Endothelial cell of umbilical vein (primary cell): ENCODE results near the gene DYNLT3. TPM values are rescaled to one million over a fixed set of nuclear protein-coding genes. Genes with fewer than 3 reads are reported as not detected.

ENCODE experiments used
- BruUV-seq: library from RNA; stranded (reverse); fragments of 400-500 nt; replicated peaks from 2 replicates; lab custom pipeline; 2021; lab: Mats Ljungman, UMichigan
- CTCF ChIA-PET: fragments of 300-600, 350-600 bp; sonication (Branson Sonifier 250); formaldehyde crosslinking; loops from one replicate; lab custom pipeline; 2021; ENCODE audit warnings: antibody characterized with exemption, inconsistent platforms; lab: Charles Lee
- POLR2A ChIA-PET: fragments of 300-600, 350-600 bp; sonication (Branson Sonifier 250); formaldehyde crosslinking; loops from one replicate; lab custom pipeline; 2021; ENCODE audit warnings: antibody characterized with exemption, inconsistent platforms; lab: Charles Lee
- DNase-seq: peaks from one replicate; pipeline ENCODE4 v3.0.0-alpha.2; 2011; ENCODE audit warnings: low read depth, low spot score
- FAIRE-seq: peaks from 2 replicates; lab custom pipeline; 2011; peaks lifted over from hg19 to GRCh38; lab: Jason Lieb, UNC
- H2AFZ ChIP-seq: 2 replicates; pipeline ENCODE4 v1.6.0; 2012; ENCODE audit warnings: low read depth, low read length, control low read depth, inconsistent platforms
- H3K27ac ChIP-seq: 2 replicates; pipeline ENCODE4 v1.5.1; 2011; ENCODE audit warnings: low read depth, mild to moderate bottlenecking, control low read depth, low read length, moderate library complexity; ENCODE audit not compliant: insufficient read depth
- H3K27me3 ChIP-seq, 2 experiments: 2 replicates each; pipeline versions ENCODE4 v1.6.0 to v1.6.1; 2011; ENCODE audit warnings: low read length in 2 of 2, mixed read lengths in 1 of 2; ENCODE audit not compliant: control insufficient read depth in 2 of 2, insufficient read depth in 2 of 2
- H3K36me3 ChIP-seq, 2 experiments: 2 replicates in 1 of 2; 3 replicates in 1 of 2; pipeline ENCODE4 v1.5.1; 2011; ENCODE audit warnings: low read length in 2 of 2, mild to moderate bottlenecking in 1 of 2, moderate library complexity in 1 of 2; ENCODE audit not compliant: control insufficient read depth in 2 of 2, insufficient read depth in 2 of 2; ENCODE audit errors: extremely low read depth in 1 of 2
- H3K4me1 ChIP-seq: 3 replicates; pipeline ENCODE4 v1.5.1; 2011; ENCODE audit warnings: mild to moderate bottlenecking, low read length; ENCODE audit not compliant: control insufficient read depth, insufficient read depth; ENCODE audit errors: extremely low read depth
- H3K4me2 ChIP-seq: 2 replicates; pipeline ENCODE4 v1.6.1; 2011; ENCODE audit warnings: low read length, control low read depth, mixed read lengths; ENCODE audit not compliant: insufficient read depth
- H3K4me3 ChIP-seq, 3 experiments: fragments of 200-600 bp in 1 of 3; sonication (generic), shearing (Covaris generic) in 1 of 3; replicated peaks in 1 of 3; 2 replicates each; pipeline ENCODE4 v1.5.1; 2011 to 2016; ENCODE audit warnings: control low read depth in 3 of 3, low read length in 3 of 3, mild to moderate bottlenecking in 2 of 3, inconsistent platforms in 1 of 3, low read depth in 1 of 3, moderate library complexity in 1 of 3; ENCODE audit not compliant: insufficient read depth in 1 of 3
- H3K79me2 ChIP-seq: 2 replicates; pipeline ENCODE4 v1.6.0; 2012; ENCODE audit warnings: low read length, inconsistent platforms; ENCODE audit not compliant: control insufficient read depth, insufficient read depth
- H3K9ac ChIP-seq: replicated peaks from 2 replicates; pipeline ENCODE3; 2011; ENCODE audit warnings: low read length, control low read depth; ENCODE audit not compliant: insufficient read depth; ENCODE audit errors: extremely low read depth
- H3K9me1 ChIP-seq: replicated peaks from 3 replicates; pipeline ENCODE4 v1.6.0; 2011; ENCODE audit warnings: mild to moderate bottlenecking, low read length; ENCODE audit not compliant: control insufficient read depth, insufficient read depth; ENCODE audit errors: extremely low read depth
- H3K9me3 ChIP-seq: replicated peaks from 2 replicates; pipeline ENCODE4 v1.5.1; 2012; ENCODE audit warnings: low read length, inconsistent platforms; ENCODE audit not compliant: control insufficient read depth, insufficient read depth
- H4K20me1 ChIP-seq: replicated peaks from 2 replicates; pipeline ENCODE3; 2011; ENCODE audit warnings: mild to moderate bottlenecking, low read length; ENCODE audit not compliant: control insufficient read depth, insufficient read depth; ENCODE audit errors: extremely low read depth
- CTCF ChIP-seq, 2 donors: IDR thresholded peaks; 1 replicate in 1 of 2; 2 replicates in 1 of 2; pipeline ENCODE4 v1.5.1; 2011; ENCODE audit warnings: low read length in 2 of 2, mild to moderate bottlenecking in 2 of 2, moderate library complexity in 2 of 2, control low read depth in 1 of 2, inconsistent platforms in 1 of 2, low read depth in 1 of 2; ENCODE audit not compliant: insufficient read depth in 1 of 2; ENCODE audit errors: extremely low read depth in 1 of 2
- EZH2 ChIP-seq: IDR thresholded peaks from 2 replicates; pipeline ENCODE4 v1.6.1; 2012; ENCODE audit warnings: borderline replicate concordance, low read depth, mild to moderate bottlenecking, moderate library complexity, low read length, inconsistent platforms; ENCODE audit not compliant: severe bottlenecking
- FOS ChIP-seq: IDR thresholded peaks from 2 replicates; pipeline ENCODE4 v1.6.1; 2011; ENCODE audit warnings: mild to moderate bottlenecking, low read length, moderate library complexity, borderline replicate concordance; ENCODE audit not compliant: insufficient read depth
- GATA2 ChIP-seq: IDR thresholded peaks from 2 replicates; pipeline ENCODE4 v1.7.0; 2011; ENCODE audit warnings: low read depth, mild to moderate bottlenecking, moderate library complexity, mixed read lengths, low read length; ENCODE audit not compliant: insufficient read length, insufficient read depth
- JUN ChIP-seq: IDR thresholded peaks from 2 replicates; pipeline ENCODE4 v1.6.1; 2011; ENCODE audit warnings: borderline replicate concordance, low read depth; ENCODE audit not compliant: insufficient read length, insufficient read depth
- MAX ChIP-seq: IDR thresholded peaks from 2 replicates; pipeline ENCODE4 v1.6.1; 2011; ENCODE audit not compliant: insufficient read depth, insufficient read length
- MYC ChIP-seq: IDR thresholded peaks from one replicate; pipeline ENCODE4 v1.6.1; 2011; ENCODE audit warnings: mild to moderate bottlenecking, low read depth, low read length
- POLR2A ChIP-seq: IDR thresholded peaks from 2 replicates; pipeline ENCODE4 v1.6.1; 2012; ENCODE audit warnings: low read depth, mild to moderate bottlenecking, control low read depth, low read length
- POLR2AphosphoS5 ChIP-seq: IDR thresholded peaks from 2 replicates; pipeline ENCODE4 v1.6.1; 2012; ENCODE audit warnings: low read depth, mild to moderate bottlenecking, control low read depth, low read length, moderate library complexity; ENCODE audit not compliant: insufficient read depth
- dilution Hi-C: fragments of 300-500 bp; cut with MboI; formaldehyde crosslinking; loops from one replicate; pipeline ENCODE4 v1.15.0; 2019; ENCODE audit warnings: low sequenced_read_pairs; ENCODE audit not compliant: extremely low pct_ligation_motif_present
- intact Hi-C: fragments of 100-400 bp; cut with micrococcal nuclease; formaldehyde crosslinking; loops from one replicate; pipeline ENCODE4 v1.10.0; 2022
- polyA plus RNA-seq, 4 experiments: library from polyadenylated mRNA; depleted of rRNA in 3 of 4; stranded (reverse) in 3 of 4; unstranded in 1 of 4; fragments of >200 nt; gene quantifications; 2 replicates each; pipeline versions ENCODE4 v1.2.1 to v1.2.3, GENCODE V29; 2011 to 2012; ENCODE audit warnings: missing spikeins in 1 of 4
- total RNA-seq: library from RNA; stranded (reverse); gene quantifications from 2 replicates; pipeline ENCODE4 v1.2.3, GENCODE V29; 2021

The DYNLT3 gene
- total and polyA plus RNA-seq, 2 donors (not counting 3 experiments of a cell fraction or from before 2014, with no cell fraction given), result 9.3 to 22.8 TPM

DNA sequence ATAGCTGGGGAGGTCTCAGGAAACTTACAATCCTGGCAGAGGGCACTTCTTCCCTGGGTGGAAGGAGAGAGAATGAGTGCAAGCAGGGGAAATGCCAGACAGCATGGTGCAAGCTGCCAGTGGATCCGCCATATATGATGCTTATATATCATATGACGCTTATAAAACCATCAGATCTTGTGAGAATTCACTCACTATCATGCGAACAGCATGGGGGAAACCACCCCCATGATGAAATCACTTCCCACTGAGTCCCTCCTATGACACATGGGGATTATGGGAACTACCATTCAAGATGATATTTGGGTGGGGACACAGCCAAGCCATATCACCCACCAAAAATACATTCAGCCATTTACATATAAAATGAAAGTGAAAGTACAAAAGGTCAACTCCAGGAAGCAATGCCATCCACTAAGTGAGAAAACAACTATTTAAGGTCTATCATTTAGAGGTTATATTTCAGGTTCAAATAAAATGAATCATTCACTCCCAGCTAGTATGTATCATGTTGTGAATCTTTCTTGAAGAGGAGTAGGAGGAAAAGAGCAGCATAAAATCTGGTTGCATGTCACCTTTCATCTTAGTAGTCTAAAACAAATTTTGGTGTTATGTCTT is 20.3 kb upstream of the DYNLT3 start:
- Histone ChIP-seq H3K9me3 (no peaks in the 10 kb centered on the region), H3K4me1 (peaks cover 3% of the 10 kb centered on the region), H4K20me1 (no peaks in the 10 kb centered on the region), H3K27ac (no peak overlapping the region), H3K36me3 (no peaks in the 10 kb centered on the region), H3K9me1 (no peaks in the 10 kb centered on the region), H3K4me2 (no peak overlapping the region), H2AFZ (no peak overlapping the region), H3K9ac (no peak overlapping the region), H3K27me3 (no peaks in the 10 kb centered on the region), H3K4me3 (no peak overlapping the region), H3K79me2 (no peaks in the 10 kb centered on the region)
- FAIRE-seq (no peak), DNase-seq (no peak)
- intact Hi-C loops, result no loop called here
- ChIA-PET CTCF (no interaction called here), POLR2A (no interaction called here)
- dilution Hi-C loops, result no loop called here
- no TSS peak for BruUV-seq
- TF ChIP-seq JUN (no peak), POLR2A (no peak), MAX (no peak), MYC (no peak), CTCF (IDR thresholded peaks at IDR 0.05; ENCODE audit: extremely low read depth in 1 of 2, insufficient read depth in 1 of 2, low read depth in 1 of 2, low read length in 2 of 2) (no peak), FOS (no peak), EZH2 (no peak), POLR2AphosphoS5 (no peak), GATA2 (no peak)
